Upper lobe of right lung (tissue), 1 donor: ENCODE data around the gene FAM114A2. TPM values are rescaled to one million over a fixed set of nuclear protein-coding genes. Genes with fewer than 3 reads are reported as not detected.

Experiments
- ATAC-seq: fragments of 200-7000 bp; cut with Tn5 transposase; one replicate; pipeline ENCODE4 v1.9.1; 2020; ENCODE audit warnings: mild to moderate bottlenecking, moderate library complexity
- DNase-seq: peaks from one replicate; pipeline ENCODE4 v3.0.0-alpha.2; 2020
- H3K27ac ChIP-seq: fragments of 200-600 bp; one replicate; pipeline ENCODE4 v1.8.0; 2022
- H3K27me3 ChIP-seq: fragments of 200-600 bp; one replicate; pipeline ENCODE4 v1.8.0; 2022; ENCODE audit warnings: mild to moderate bottlenecking
- H3K36me3 ChIP-seq: fragments of 200-600 bp; one replicate; pipeline ENCODE4 v1.8.0; 2022
- H3K4me1 ChIP-seq: fragments of 200-600 bp; one replicate; pipeline ENCODE4 v1.8.0; 2022
- H3K4me3 ChIP-seq: fragments of 200-600 bp; one replicate; pipeline ENCODE4 v1.8.0; 2022; ENCODE audit warnings: mild to moderate bottlenecking
- H3K9me3 ChIP-seq: fragments of 200-600 bp; one replicate; pipeline ENCODE4 v1.8.0; 2022
- intact Hi-C: fragments of 100-400 bp; cut with DNase I; formaldehyde crosslinking; loops from one replicate; pipeline ENCODE4 v1.11.0; 2022
- total RNA-seq: library from RNA; stranded (reverse); fragmentation: NEBNext Ultra II Directional; extraction: Animal tissue kit (Norgen Biotek cat#: 25700); gene quantifications from one replicate; pipeline ENCODE4 v1.2.1, GENCODE V29; 2021
- TF ChIP-seq, protein P1 (sequence below): fragments of 200-600 bp; IDR thresholded peaks from one replicate; pipeline ENCODE4 v1.8.0; 2022; ENCODE audit warnings: antibody characterized with exemption
- donor health status: DM: no; HTN: yes; CAD: no; lungs with severe emphysema.

Gene FAM114A2
- total RNA-seq, 1 donor from 2014 or later: 37.4 TPM

DNA sequence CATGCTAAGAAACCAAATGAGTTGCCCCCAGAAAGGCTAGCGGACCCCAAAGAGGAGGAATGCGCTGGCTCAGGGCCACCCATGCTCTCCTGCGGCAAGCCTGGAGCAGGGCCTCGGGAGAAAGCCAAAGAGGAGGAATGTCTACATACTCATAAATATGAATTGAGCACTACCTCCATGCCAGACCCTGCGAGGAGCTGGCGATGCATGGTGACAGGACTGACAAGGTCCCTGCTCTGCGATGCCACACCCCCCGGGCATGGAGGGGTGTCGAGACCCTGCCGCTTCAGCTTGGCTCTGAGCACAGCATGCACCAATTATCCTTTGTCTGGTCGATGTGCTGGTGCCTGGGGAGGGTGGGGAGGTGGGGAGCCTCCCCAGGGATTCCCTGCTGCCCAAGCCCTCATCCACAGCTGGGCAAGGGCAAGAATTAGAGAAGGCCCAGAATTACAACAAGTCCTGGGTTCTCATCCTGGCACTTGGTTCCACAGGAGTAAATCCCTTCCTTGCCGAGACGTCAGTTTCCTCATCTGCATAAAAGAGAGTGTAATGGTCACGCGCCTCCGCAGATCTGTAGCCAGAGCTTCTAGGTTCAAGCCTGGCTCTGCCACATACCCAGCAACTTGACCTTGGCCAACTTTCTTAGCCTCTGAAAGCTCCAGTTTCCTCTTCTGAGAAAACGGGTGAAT is 74.4 kb downstream of the FAM114A2 start:
- Histone ChIP-seq H3K27ac (no peak overlapping the region), H3K4me3 (no peak overlapping the region), H3K36me3 (no peaks in the 10 kb centered on the region), H3K27me3 (no peaks in the 10 kb centered on the region), H3K4me1 (peaks cover 8% of the 10 kb centered on the region), H3K9me3 (no peaks in the 10 kb centered on the region)
- ATAC-seq: no peak
- intact Hi-C loops: no loop called here
- TF ChIP-seq, protein P1, sequence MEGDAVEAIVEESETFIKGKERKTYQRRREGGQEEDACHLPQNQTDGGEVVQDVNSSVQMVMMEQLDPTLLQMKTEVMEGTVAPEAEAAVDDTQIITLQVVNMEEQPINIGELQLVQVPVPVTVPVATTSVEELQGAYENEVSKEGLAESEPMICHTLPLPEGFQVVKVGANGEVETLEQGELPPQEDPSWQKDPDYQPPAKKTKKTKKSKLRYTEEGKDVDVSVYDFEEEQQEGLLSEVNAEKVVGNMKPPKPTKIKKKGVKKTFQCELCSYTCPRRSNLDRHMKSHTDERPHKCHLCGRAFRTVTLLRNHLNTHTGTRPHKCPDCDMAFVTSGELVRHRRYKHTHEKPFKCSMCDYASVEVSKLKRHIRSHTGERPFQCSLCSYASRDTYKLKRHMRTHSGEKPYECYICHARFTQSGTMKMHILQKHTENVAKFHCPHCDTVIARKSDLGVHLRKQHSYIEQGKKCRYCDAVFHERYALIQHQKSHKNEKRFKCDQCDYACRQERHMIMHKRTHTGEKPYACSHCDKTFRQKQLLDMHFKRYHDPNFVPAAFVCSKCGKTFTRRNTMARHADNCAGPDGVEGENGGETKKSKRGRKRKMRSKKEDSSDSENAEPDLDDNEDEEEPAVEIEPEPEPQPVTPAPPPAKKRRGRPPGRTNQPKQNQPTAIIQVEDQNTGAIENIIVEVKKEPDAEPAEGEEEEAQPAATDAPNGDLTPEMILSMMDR: no peak
- DNase-seq: no peak

DNA sequence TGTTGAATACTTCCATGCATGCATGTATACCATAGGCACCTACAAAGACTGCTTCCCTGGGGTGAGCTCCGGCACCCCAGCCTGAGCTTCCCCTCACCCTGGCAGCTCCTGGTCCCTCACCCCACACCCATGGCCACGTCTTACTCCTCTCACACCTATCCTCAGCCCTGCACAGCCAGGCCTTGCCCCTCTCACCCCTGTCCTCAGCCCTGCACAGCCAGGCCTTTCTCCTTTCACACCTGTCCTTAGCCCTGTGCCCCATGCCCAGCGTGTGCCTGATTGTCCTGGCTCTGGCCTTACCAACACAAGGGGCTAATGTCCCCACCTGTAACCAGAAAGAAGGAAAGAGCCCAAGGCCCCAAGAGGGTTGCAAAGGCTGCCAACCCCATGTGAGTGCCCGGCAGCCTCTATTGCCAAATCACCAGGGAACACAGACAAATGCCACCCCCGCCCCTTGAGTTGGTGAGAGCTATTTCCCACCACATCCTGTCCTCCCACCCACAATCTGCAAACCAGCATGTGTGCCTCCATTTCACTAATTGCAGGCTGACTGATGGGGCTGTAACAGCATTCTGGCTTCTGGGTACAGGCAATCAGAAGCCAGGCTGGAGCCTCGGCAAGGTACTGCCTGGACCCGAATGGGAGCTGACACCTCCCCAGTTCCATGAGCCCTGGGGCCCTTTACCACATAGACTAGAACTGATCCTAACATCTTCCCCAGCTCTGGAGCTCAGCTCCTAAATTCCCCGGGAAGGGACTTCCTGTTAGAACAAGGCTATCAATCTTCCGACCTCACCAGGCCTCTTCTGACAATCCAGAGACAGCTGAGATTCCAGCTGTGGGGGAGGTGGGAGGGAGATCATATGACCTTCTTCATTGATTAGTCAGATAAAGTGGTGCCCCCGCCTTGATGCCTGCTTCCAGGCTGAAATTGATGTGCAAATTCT is 78.2 kb downstream of the FAM114A2 start:
- TF ChIP-seq, protein P1: no peak
- Histone ChIP-seq H3K27ac (no peak overlapping the region), H3K9me3 (no peaks in the 10 kb centered on the region), H3K36me3 (no peaks in the 10 kb centered on the region), H3K27me3 (no peaks in the 10 kb centered on the region), H3K4me3 (no peak overlapping the region), H3K4me1 (peaks cover 14% of the 10 kb centered on the region)
- DNase-seq (no peak), ATAC-seq (peak; percentile 44)
- intact Hi-C loops: no loop called here

DNA sequence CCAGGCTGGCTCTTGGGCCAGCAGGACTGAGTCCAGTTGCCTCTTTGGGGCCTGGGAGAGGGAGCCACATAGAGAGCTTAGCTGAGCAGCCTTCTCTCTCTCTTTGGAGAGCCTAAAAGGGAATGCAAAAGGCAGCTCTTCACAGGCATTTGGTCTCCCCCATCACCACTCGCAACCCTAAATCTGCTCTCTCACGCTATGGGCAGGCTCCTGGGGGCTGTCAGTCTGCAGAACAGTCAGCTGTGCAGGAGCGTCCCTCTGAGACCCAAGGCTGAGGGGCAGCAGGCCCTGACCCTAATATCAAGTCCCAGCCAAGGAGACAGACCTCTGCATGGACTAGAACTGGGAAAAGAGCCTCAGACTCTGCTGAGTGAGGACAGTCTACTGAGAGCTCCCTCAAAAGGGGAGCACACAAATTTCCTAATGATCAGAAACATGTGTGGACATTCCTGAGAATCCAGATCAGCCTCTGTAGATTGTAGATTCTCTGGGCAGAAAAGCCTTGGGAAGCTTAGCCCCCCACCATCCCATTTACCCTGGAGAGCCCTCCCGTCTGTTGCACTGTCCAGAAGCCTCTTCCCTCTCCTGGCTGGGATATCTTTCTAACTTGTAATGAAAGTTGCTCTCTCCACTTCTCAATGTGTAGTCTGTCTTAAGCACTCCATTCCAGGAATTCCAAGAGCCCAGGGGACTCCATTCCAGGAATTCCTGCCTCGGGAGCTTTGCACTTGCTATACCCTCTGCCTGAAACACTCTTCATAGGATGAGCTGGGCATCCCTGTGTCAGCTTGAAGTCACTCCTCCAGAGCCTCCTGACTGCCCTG is 79.4 kb downstream of the FAM114A2 start:
- Histone ChIP-seq H3K27ac (peak overlapping the region; percentile 51), H3K36me3 (no peaks in the 10 kb centered on the region), H3K27me3 (no peaks in the 10 kb centered on the region), H3K4me3 (no peak overlapping the region), H3K9me3 (no peaks in the 10 kb centered on the region), H3K4me1 (peaks cover 14% of the 10 kb centered on the region)
- TF ChIP-seq, protein P1: no peak
- DNase-seq (no peak), ATAC-seq (peak; percentile 59)
- intact Hi-C loops: no loop called here

DNA sequence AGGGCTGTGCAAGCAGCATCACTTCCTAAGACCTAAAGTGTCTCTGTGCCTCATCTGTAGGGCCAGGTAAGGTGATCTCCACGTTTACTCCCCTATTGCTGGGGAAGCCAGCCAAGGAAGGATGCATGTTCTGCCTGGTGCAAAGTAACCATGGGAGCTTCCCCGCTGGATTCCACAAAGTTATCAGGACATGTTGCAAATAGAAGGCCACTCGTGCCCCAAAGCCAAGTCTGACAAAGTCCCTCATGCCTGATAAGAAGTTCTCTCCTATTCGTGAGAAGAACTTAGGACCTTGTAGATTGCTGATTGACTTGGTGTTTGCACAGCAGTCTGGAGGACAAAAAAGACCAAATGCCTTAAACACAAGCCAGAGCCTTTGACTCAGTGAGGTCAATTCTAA is 81.5 kb downstream of the FAM114A2 start:
- H3K27ac ChIP-seq: no peak overlapping the region
- intact Hi-C loops: no loop called here
- no peaks in the 10 kb centered on the region for H3K36me3 ChIP-seq
- ATAC-seq (no peak), DNase-seq (no peak)
- TF ChIP-seq, protein P1: no peak
- peaks cover 14% of the 10 kb centered on the region for H3K4me1 ChIP-seq
- no peaks in the 10 kb centered on the region for H3K27me3 ChIP-seq
- no peaks in the 10 kb centered on the region for H3K9me3 ChIP-seq
- no peak overlapping the region for H3K4me3 ChIP-seq

DNA sequence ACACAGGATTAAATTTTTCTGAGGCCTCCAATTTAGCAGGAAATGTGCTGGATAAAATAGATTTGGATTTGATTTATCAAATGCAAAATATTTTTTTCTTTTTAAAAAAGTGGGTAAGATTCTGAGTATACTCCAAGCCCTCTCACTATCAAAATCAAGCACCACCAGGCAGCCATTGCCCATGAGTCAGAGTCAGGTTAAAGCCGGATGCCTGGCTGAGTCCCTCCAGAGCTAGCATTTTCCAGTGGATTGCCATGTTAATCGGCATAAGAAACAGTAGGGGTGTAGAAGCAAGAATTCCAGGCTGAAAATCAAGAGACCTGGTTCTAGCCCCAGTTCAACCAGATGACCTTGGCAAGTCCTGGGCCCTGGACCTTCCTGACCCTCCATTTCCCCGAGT is 85.3 kb downstream of the FAM114A2 start:
- Histone ChIP-seq H3K36me3 (no peaks in the 10 kb centered on the region), H3K27ac (no peak overlapping the region), H3K4me1 (no peaks in the 10 kb centered on the region), H3K4me3 (no peak overlapping the region), H3K9me3 (no peaks in the 10 kb centered on the region), H3K27me3 (no peaks in the 10 kb centered on the region)
- TF ChIP-seq, protein P1: no peak
- DNase-seq (no peak), ATAC-seq (no peak)
- intact Hi-C loops: no loop called here
